ENCODE data around the gene NEURL2.
A peak's percentile ranks its signal among the peaks of the same experiment; 100 is the strongest.

NEURL2 gene

DNA sequence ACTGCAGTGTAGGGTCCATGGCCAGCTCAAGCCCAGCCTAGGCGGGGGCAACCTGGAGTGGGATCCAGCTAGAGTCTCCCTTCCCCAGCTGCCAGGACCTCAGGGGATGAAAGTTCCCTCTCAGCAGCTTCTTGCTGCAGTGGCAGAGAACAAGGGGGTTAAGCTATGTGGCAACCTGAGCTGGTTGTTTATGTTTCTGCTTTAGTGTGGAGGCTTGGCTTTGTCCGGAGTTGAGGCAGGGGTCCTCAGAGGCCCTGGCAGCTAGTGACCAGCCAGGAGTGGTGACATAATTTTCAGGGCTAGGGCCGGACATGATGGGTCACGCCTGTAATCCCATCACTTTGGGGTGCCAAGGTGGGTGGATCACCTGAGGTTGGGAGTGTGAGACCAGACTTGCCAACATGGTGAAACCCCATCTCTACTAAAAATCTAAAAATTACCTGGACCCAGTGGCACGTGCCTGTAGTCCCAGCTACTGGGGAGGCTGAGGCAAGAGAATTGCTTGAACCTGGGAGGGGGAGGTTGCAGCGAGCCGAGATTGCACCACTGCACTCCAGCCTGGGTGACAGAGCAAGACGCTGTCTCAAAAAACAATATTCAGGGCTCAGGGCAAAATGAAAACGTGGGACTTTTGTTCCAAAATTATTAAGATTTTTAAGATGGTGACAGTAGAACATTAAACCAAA is 35.0 kb upstream of the NEURL2 start:
- no peak overlapping the region for H3K4me3 Mint-ChIP-seq
- no peaks in the 10 kb centered on the region for H3K9me3 Mint-ChIP-seq
- H3K4me1 Mint-ChIP-seq, result peaks cover 6% of the 10 kb centered on the region
- DNase-seq (ENCODE audit: low spot score in 2 of 2) (no peak), ATAC-seq (no peak)
- peak overlapping the region; percentile 26 for H3K27ac Mint-ChIP-seq
- H3K36me3 Mint-ChIP-seq, result no peaks in the 10 kb centered on the region

DNA sequence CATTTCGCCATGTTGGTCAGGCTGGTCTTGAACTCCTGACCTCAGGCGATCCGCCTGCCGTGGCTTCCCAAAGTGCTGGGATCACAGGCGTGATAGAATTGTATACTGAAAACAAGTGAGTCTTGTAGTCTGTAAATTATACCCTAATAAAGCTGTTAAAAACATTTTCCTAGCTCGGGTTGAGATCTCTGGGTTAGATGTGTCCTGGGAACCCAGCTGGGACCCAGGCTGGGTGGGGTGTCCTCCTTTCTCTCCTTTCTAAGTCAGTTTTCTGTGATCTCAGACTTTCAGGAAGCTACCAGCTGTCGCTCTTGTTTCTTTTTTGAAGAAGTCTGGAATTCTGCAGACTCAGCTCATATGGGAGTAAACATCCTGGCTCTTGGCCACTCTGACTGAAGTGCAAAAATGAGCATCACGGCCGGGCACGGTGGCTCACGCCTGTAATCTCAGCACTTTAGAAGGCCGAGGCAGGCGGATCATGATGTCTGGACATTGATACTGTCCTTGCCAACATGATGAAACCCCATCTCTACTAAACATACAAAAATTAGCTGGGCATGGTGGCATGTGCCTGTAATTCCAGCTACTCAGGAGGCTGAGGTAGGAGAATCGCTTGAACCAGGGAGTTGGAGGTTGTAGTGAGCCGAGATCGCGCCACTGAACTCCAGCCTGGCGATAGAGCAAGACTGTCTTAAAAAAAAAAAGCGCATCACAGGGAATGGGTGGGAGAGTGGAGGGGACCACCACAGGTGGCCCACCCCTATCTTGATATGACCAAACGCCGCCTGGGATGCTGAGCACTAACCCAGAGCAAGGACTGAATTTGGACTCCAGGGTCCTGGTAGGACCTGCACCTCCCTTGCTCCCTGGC is 33.6 kb upstream of the NEURL2 start:
- peak overlapping the region; percentile 26 for H3K27ac Mint-ChIP-seq
- H3K9me3 Mint-ChIP-seq, result no peaks in the 10 kb centered on the region
- DNase-seq (ENCODE audit: low spot score in 2 of 2) (no peak), ATAC-seq (no peak)
- peaks cover 6% of the 10 kb centered on the region for H3K4me1 Mint-ChIP-seq
- H3K4me3 Mint-ChIP-seq, result no peak overlapping the region
- no peaks in the 10 kb centered on the region for H3K36me3 Mint-ChIP-seq

DNA sequence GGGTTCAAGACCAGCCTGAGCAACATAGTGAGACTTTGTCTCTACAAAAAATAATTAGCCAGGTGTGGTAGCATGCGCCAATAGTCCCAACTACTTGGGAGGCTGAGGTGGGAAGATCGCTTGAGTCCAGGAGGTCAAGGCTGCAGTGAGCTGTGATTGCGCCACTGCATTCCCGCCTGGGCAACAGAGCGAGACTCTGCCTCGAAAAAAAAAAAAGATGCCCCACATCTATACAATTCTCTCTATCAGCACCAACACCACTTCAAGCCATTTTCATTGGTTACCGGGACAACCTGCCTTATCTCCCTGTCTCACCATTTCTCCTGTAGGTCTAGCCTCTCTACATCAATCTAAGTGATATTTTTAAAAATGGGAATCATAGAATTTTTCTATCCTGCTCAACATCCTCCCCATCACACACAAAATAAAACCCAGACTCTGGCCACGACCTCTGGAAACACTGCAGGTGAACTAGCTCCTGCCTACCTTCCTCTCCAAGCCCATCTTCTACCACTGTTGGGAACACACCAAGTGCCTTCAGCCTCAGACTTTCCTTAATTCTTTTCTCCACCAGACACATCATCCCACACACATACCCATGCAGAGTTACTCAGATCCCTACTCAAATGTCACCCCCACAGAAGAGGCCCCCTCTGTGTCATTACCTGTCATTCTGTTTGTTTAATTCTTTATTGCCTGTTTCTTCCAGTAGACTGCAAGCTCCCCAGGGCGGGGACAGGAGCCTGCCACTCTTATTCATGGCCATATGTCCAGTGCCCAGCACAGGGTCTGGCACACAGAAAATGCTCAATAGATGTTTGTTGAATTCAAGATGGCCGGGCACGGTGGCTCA is 30.6 kb upstream of the NEURL2 start:
- ATAC-seq (peak; percentile 60), DNase-seq (ENCODE audit: low spot score in 2 of 2) (no peak)
- no peak overlapping the region for H3K4me3 Mint-ChIP-seq
- no peak overlapping the region for H3K27ac Mint-ChIP-seq
- peaks cover 6% of the 10 kb centered on the region for H3K4me1 Mint-ChIP-seq
- H3K36me3 Mint-ChIP-seq, result no peaks in the 10 kb centered on the region
- H3K9me3 Mint-ChIP-seq, result no peaks in the 10 kb centered on the region

DNA sequence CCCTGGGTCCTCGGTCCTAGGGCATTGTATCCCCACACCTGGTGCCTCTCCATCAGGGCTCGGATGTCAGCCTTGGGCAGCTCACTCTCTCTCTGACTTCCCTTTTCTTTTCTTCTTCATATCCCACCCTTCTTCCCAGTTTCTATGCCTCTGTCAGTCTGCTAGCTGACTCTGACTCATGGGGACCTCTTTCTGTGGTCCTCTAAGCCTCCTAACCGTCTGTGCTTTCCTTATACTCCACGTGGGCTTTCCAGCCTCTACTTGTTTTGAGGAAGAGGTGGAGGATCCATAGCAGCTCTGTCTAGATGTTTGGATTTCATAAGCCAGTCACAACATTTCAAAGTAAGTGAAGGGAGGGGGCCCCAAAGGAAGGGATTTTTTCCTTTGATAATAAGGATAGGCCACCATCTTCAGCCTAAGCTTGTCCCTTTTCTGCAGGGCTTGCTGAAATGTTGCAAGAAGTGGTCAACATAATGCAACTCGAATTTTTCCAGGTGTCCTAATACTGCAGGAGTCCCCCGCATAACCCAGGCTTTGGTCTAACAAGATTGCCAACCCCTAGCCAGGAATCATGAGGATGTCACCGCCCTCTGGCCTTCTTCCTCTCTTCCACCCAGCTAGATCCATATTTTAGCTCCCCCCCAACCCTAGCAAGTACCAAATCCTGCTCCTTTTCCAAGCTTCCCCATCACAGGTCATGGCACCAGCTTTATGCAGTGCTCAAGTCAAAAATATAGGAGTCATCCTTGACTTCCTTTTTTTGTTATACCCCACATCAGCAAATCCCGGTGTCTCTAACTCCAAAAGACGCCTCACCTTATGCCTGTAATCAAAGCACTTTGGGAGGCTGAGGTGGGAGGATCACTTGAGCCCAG is 29.7 kb upstream of the NEURL2 start:
- ATAC-seq (no peak), DNase-seq (ENCODE audit: low spot score in 2 of 2) (no peak)
- peaks cover 6% of the 10 kb centered on the region for H3K4me1 Mint-ChIP-seq
- no peaks in the 10 kb centered on the region for H3K9me3 Mint-ChIP-seq
- no peak overlapping the region for H3K27ac Mint-ChIP-seq
- no peak overlapping the region for H3K4me3 Mint-ChIP-seq
- no peaks in the 10 kb centered on the region for H3K36me3 Mint-ChIP-seq

DNA sequence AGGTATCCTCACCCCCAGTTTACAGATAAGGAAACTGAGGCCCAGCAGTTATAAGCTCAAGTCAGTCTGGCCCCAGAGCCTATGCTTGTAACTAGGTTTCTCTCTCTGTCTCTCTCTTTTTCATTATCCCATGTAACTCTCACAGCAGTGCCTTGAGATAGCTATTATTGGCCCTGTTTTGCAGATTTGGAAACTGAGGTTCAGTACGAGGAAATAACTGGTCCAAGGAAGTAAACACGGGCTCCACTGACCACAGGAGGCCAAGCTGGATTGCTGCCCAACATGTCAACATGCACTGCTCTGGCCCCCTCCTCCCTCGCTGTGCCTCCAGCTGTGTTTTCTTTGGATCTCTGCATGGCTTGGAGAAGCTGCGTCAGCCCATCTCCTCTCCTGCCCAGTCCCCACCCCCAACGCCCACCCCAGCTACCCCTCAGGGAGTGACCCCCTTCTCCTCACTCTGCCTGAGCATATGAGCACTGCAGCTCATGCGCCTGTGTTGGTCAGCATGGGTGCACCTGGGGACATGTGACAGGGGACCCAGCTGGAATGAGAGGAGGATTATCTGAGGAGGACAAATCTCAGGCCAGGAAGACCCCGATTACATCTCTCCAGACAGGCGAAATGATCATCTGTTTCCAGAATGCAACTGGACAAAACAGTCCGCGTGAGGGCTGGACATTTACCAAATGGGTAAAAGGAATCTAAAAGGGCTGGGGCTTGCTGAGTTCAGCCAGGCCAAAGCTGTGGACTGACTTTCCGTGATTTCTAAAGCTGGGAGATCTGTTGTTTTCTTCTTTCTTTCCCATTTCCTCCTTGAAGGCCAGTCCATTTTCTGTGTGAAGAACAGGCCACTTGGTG is 28.8 kb upstream of the NEURL2 start:
- ATAC-seq (no peak), DNase-seq (ENCODE audit: low spot score in 2 of 2) (no peak)

DNA sequence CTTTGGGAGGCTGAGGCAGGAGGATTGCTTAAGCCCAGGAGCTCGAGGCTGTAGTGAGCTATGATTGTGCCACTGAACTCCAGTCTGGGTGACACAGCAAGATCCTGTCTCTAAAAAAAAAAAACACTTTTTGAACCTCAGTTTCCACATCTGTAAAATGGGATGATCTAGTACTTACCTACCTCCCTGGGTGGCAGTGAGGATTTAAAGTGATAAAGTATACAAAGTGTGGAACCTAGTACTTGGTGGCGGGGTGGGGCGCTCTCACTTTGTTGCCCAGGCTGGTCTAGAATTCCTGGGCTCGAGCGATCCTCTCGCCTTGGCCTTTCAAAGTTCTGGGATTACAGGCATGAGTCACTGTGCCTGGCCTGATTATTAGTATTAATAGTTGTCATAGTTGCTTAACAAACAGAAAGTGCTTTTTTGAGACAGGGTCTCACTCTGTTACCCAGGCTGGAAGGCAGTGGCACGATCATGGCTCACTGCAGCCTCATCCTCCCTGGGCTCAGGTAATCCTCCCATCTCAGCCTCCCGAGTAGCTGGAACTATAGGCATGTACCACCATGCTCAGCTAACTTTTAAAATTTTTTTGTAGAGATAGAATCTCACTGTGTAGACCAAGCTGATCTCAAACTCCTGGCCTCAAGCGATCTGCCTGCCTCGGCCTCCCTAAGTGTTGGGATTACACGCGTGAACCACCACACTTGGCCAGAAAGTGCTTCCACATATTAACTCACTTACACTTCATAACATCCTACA is 27.9 kb upstream of the NEURL2 start:
- Mint-ChIP-seq H3K9me3 (no peaks in the 10 kb centered on the region), H3K36me3 (no peaks in the 10 kb centered on the region), H3K4me3 (no peak overlapping the region), H3K4me1 (peaks cover 6% of the 10 kb centered on the region), H3K27ac (no peak overlapping the region)
- no peak for DNase-seq (ENCODE audit: low spot score in 2 of 2)
- ATAC-seq, result no peak

More for the DNA sequence above, 28.8 kb upstream of the NEURL2 start:
- H3K36me3 Mint-ChIP-seq, result no peaks in the 10 kb centered on the region
- no peak overlapping the region for H3K27ac Mint-ChIP-seq
- peaks cover 6% of the 10 kb centered on the region for H3K4me1 Mint-ChIP-seq
- no peak overlapping the region for H3K4me3 Mint-ChIP-seq
- no peaks in the 10 kb centered on the region for H3K9me3 Mint-ChIP-seq

DNA sequence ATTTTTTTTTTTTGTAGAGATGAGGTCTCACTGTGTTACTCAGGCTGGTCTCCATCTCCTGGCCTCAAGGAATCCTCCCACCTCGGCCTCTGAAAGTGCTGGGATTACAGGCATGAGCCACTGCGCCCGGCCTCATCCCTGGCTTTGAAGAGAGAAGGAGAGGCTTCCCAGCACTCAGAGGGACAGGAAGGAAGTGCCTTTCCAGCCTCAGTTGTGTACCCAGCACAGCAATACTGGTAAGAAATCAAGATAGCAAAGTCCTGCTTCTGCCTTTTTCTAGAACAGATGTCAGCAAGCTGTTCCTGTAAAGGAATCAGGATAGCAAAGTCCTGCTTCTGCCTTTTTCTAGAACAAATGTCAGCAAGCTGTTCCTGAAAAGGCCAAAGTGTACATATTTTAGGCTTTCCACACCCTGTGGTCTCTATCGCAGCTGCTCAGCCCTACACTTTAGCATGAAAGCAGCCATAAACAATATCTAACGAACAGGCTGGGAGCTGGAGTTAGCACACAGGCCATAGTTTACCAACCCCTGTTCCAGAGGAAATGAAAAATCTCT is 27.3 kb upstream of the NEURL2 start:
- no peak for ATAC-seq
- Mint-ChIP-seq H3K27ac (no peak overlapping the region), H3K9me3 (no peaks in the 10 kb centered on the region), H3K4me1 (peaks cover 6% of the 10 kb centered on the region), H3K4me3 (no peak overlapping the region), H3K36me3 (no peaks in the 10 kb centered on the region)
- no peak for DNase-seq (ENCODE audit: low spot score in 2 of 2)

DNA sequence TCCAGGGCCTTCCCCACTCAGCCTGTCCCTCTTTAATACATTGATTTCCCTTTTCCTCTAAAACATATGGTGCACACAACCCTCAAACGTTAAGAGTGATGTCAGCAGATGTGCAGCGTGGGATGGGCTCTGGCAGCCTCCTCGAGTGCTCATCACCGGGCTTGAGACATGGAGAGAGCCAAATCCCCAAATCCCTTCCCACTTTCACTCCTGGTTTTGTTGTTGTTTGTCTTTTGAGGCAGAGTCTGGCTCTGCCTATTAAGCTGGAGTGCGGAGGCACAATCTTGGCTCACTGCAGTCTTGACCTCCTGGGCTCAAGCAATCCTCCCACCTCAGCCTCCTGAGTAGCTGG is 26.8 kb upstream of the NEURL2 start:
- no peak for ATAC-seq
- no peaks in the 10 kb centered on the region for H3K9me3 Mint-ChIP-seq
- no peak for DNase-seq (ENCODE audit: low spot score in 2 of 2)
- no peak overlapping the region for H3K27ac Mint-ChIP-seq
- H3K4me1 Mint-ChIP-seq, result peaks cover 6% of the 10 kb centered on the region
- no peaks in the 10 kb centered on the region for H3K36me3 Mint-ChIP-seq
- H3K4me3 Mint-ChIP-seq, result no peak overlapping the region

DNA sequence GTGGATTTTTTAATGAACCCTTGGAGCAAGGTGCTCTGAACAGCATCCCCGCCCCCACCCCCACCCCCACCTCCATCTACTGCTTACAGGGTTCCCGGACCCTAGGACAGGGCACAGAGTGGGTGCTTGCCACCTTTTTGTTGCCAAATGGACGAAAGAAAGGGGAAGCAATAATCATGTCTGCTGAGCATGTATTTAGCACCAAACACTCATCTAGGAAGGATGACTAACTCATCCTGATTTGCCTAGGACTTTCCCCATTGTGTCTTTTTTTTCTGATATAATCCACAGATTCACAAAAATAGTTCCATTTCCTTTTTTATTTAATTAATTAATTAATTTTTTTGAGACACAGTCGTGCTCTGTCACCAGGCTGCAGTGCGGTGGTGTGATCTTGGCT is 22.1 kb upstream of the NEURL2 start:
- no peak overlapping the region for H3K27ac Mint-ChIP-seq
- no peak for DNase-seq (ENCODE audit: low spot score in 2 of 2)

DNA sequence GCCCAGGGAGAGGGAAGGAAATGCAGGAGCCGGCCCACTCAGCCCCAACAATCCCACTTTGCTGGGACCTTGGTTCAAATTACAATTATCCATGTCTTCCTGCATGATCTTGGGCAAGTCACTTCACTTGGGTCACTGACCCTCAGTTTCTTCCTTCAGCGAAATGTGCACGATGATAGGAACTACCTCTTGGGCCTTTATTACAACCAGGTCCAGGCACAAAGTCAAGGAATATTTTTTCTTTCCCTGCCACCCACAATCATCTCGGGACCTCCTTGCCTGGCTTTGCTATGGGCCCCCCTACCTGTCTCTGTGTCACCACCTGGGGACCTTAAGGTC is 21.3 kb upstream of the NEURL2 start:
- H3K9me3 Mint-ChIP-seq, result peaks cover 3% of the 10 kb centered on the region
- peak overlapping the region; percentile 62 for H3K4me3 Mint-ChIP-seq
- ATAC-seq (no peak), DNase-seq (ENCODE audit: low spot score in 2 of 2) (no peak)
- H3K27ac Mint-ChIP-seq, result no peak overlapping the region
- no peaks in the 10 kb centered on the region for H3K36me3 Mint-ChIP-seq
- peaks cover 17% of the 10 kb centered on the region for H3K4me1 Mint-ChIP-seq

More for the DNA sequence above, 22.1 kb upstream of the NEURL2 start:
- H3K4me1 Mint-ChIP-seq, result peaks cover 17% of the 10 kb centered on the region
- H3K4me3 Mint-ChIP-seq, result peak overlapping the region; percentile 22
- ATAC-seq, result no peak
- no peaks in the 10 kb centered on the region for H3K36me3 Mint-ChIP-seq
- peaks cover 3% of the 10 kb centered on the region for H3K9me3 Mint-ChIP-seq

DNA sequence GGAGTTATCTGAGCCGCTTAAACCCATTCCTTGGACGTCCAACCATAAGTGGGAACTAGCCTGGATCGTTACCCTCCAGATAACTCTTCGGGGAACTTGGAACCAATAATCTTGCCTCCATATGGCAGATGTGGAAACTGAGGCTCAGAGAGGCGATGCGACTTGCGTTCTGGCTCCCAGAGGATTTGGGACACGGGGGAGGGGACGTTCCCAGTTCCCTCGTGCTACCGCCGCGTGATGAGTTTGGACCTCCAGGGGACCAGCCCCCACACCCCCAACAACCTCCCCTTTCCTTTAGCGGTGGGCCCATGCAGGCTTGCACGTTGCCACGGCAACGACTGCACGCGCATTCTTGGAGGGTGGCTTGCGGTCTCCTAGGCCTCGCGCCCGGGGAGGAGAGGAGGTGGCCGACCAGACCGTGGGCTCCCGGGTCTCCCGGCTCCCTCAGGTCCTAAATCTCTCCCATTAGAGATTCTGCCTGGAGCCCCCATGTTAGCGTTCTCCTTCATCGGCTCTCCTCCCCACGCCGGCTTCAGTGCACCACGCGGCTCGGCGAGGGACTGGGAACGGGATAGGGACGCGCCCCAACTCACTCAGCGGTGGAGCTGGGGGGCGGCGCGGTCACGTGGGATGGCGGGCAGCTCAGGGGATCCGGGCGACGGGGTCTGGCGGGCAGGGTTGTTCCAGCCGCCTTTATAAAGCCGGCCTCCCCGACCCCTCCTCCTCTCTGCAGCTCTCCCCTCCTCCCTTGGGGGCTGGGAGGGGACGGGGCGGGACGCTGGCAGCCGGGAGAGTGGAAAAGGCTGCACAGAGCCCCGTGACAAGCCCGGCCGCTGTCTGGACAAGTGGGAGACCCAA is 20.7 kb upstream of the NEURL2 start, which contains the start of gene PLTP:
Gene PLTP, minus strand, starts transcription at position 670 of the 858 bp plus-strand sequence. CDS start 703 bp downstream, outside the sequence.
- DNase-seq (ENCODE audit: low spot score in 2 of 2) (no peak), ATAC-seq (no peak)
- H3K27ac Mint-ChIP-seq, result peak within 1 kb of the TSS; percentile 80
- peak within 1 kb of the TSS; percentile 62 for H3K4me3 Mint-ChIP-seq
- H3K36me3 Mint-ChIP-seq, result no peaks in the 10 kb centered on the region
- peaks cover 3% of the 10 kb centered on the region for H3K9me3 Mint-ChIP-seq
- peaks cover 17% of the 10 kb centered on the region for H3K4me1 Mint-ChIP-seq

DNA sequence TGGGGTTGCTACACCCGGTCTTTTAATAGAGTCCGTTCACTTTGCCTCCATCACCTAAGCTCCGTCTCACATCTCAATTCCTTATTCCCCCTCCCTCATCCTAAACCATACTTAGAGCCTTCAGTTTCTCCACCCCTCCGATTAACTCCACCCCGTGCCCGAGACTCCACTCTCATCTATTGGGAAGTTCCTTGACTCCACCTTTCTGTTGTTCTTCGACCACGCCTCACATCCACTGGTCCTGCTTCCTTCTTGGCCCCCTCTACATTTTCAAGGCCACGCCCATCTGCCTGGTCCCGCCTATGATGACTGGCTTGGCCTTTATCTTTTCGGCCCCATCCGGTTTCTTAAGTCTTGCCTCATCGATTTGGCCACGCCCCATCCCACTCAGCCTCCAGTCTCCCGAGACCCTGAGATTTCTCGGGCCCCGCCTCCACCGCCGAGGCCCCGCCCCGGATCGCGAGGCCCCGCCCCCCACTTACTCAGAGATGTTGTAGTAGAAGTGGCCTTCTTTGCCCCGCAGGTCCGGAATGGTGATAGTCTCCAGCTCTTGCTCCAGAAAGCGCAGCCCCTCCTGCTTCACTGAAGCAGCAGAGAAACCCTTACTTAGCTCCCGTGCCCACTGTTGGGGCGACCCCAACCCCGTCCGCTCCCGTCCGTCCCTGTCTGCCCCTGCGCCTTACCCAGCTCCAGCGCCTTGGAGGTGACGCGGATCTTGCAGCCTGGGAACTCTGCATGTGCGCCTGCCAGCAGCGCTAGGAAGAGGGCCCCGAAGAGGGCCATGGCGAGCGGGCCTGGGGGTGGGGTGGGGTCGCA is 19.9 kb upstream of the NEURL2 start:
- DNase-seq (ENCODE audit: low spot score in 2 of 2), result peak; percentile 95 to 98
- Mint-ChIP-seq H3K4me1 (peaks cover 17% of the 10 kb centered on the region), H3K4me3 (peak overlapping the region; percentile 62)

More for the DNA sequence above, 19.9 kb upstream of the NEURL2 start:
- peaks cover 3% of the 10 kb centered on the region for H3K9me3 Mint-ChIP-seq
- peak; percentile 96 for ATAC-seq
- no peaks in the 10 kb centered on the region for H3K36me3 Mint-ChIP-seq
- H3K27ac Mint-ChIP-seq, result peak overlapping the region; percentile 80

All from stimulated activated effector memory CD8-positive, alpha-beta T cell treated with anti-CD3 and anti-CD28 coated beads, Interleukin-12 subunit alpha, Interleukin-12 subunit beta, amount 100 ng/mL, for 72 hours (primary cell).